GM10248 (cell line): ENCODE measurements around the gene TCF12.

ENCODE experiments used
- CTCF ChIA-PET: fragments of 300-600 bp; sonication (Branson Sonifier 250); formaldehyde crosslinking; extraction: SDS; loops from one replicate; lab custom pipeline; 2021; ENCODE audit warnings: antibody characterized with exemption; lab: Yijun Ruan, JAX
- POLR2A ChIA-PET: fragments of 350-650 bp; sonication (Branson Sonifier 250); formaldehyde crosslinking; extraction: SDS; loops from one replicate; lab custom pipeline; 2020; ENCODE audit warnings: antibody characterized with exemption; lab: Yijun Ruan, JAX
- DNase-seq: peaks from one replicate; pipeline ENCODE4 v3.0.0; 2012; ENCODE audit errors: extremely low spot score
- CTCF ChIP-seq: IDR thresholded peaks from 2 replicates; pipeline ENCODE4 v1.5.1; 2012; ENCODE audit warnings: mild to moderate bottlenecking, low read depth; ENCODE audit errors: extremely low read depth, missing control alignments, control extremely low read depth

The TCF12 gene

DNA sequence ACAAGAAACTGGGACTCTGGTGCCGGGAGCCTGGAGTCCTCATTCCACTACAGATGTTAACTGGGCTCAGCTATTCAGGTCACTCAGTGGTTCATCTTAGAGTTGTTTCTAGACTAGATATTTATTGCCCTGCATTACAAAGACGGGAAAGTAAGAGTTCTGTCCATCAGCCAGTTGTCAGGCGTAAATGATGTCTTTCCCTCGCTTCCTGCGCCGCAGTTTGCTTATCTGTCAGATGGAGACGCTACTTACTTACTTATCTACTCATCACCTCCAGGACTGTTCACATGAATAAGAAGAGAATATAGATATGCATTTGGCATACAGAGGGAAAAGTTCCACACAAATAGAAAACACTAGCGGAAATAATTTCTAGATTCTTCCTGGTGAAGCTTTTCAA is 410.0 kb downstream of the TCF12 start:
- POLR2A ChIA-PET = no interaction called here
- CTCF ChIA-PET = interaction anchor here (1.8 to 4.2 kb wide), 2 partner anchors 12 to 232 kb away, joined by 3 to 21 read pairs; no protein-coding TSS in a partner anchor
- no peak for TF ChIP-seq CTCF
- no peak for DNase-seq

DNA sequence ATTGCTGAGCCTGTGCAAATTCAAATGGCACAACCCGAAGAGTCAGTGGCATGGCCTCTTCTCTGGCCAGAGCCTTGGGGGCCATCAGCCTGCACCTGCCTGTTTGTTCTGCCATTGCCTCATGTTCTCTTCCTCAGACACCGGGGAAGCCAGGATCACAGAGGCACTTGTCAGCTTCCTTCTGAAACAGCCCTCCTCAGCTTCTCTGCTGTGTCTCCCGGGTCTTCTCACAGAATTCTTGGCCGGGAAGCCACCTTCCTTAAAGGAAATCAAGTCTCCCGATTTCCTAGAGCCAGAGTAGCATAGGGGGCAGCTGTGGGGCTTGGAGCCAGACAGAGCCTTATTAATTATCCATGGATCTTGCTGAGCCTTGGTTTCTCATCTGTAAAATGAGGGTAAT is 410.5 kb downstream of the TCF12 start:
- ChIA-PET CTCF (interaction anchor here (1.8 to 4.2 kb wide), 2 partner anchors 12 to 231 kb away, joined by 3 to 21 read pairs; no protein-coding TSS in a partner anchor), POLR2A (no interaction called here)
- DNase-seq = no peak
- TF ChIP-seq CTCF = no peak

DNA sequence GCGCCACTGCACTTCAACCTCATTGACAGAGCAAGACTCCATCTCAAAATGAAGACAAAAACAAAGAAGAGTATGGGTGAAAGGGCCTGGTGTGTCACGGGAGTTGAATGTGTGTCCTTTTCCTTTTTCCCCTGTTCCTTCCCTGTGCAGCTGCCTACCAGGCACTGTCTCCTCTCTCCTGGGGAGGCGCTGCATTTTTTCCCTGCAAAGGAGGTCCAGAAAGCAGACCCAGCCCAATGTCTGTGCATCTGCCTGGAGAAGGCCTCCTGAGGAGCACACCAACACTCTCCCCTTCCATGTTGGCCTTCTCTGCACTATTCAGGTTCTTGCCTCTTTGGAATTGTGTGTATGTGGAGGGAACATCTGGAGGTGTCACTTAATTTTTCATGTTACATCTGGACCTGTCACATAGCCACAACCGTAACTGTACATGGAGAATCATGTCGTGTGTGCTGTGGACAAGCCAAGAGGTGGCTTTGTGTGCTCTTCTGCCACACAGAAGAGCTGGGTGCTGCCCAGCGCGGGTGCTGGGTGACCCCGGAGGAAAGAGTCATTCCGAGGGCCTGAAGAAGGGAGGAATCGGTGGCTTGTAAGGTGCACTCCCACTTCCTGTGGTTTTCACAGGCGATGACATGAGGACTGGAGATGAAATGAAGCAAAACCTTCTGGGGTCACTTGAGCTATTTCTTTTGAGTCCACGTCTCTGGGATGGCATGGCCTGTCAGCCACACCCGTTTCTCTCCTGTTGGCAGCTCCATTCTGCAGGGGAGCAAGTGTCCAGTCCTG is 411.3 kb downstream of the TCF12 start:
- ChIA-PET CTCF (interaction anchor here (1.8 to 4.2 kb wide), 2 partner anchors 11 to 230 kb away, joined by 3 to 21 read pairs; no protein-coding TSS in a partner anchor), POLR2A (no interaction called here)
- TF ChIP-seq CTCF = no peak
- no peak for DNase-seq

- no peak for TF ChIP-seq CTCF
- CTCF ChIA-PET = interaction anchor here (1.0 to 4.2 kb wide), 2 partner anchors 10 to 197 kb away, joined by 4 to 21 read pairs; no protein-coding TSS in a partner anchor
- POLR2A ChIA-PET = no interaction called here
Observed at GRCh38 chr15:57330619-57331340, 412.3 kb downstream of the TCF12 start.

DNA sequence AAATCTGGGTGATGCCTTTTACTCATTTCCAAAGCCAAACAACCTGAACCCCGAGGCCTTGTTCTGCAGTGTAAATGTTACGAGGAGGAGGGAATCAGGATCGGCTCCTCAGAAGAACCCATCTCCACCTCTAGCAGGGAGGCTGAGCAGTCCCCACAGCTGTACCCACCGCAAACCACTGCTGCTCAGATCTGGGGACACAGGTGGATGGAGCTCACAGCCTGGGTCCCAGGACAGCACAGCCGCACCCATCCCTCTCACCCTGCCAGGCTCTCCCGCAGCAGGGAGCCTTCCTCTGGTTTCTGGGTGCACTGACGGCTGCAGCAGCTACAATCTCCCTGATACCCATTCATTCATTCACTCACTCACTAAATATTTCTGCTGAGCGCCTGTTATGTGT is 413.9 kb downstream of the TCF12 start:
- no peak for DNase-seq
- POLR2A ChIA-PET = no interaction called here
- no peak for TF ChIP-seq CTCF
- CTCF ChIA-PET = interaction anchor here (0.9 to 1.1 kb wide), 2 partner anchors 9 to 195 kb away, joined by 3 read pairs; no protein-coding TSS in a partner anchor

More at GRCh38 chr15:57330619-57331340, 412.3 kb downstream of the TCF12 start:
- DNase-seq = no peak

- CTCF ChIA-PET = interaction anchor here (1.1 kb wide), 1 partner anchor 194 kb away, joined by 3 read pairs; no protein-coding TSS in a partner anchor
- POLR2A ChIA-PET = no interaction called here
- TF ChIP-seq CTCF = no peak
- no peak for DNase-seq
Observed at GRCh38 chr15:57333487-57333886, 415.0 kb downstream of the TCF12 start.
